NCI-H2107 treated with DMSO at 0.1 percent for 48 hours (cell line): Measurements from ENCODE around the gene C1QTNF9B.

Source experiments
- DNase-seq: peaks from one replicate; lab custom pipeline; 2025; ENCODE audit not compliant: unreplicated experiment; lab: John Stamatoyannopoulos, UW

C1QTNF9B gene

DNA sequence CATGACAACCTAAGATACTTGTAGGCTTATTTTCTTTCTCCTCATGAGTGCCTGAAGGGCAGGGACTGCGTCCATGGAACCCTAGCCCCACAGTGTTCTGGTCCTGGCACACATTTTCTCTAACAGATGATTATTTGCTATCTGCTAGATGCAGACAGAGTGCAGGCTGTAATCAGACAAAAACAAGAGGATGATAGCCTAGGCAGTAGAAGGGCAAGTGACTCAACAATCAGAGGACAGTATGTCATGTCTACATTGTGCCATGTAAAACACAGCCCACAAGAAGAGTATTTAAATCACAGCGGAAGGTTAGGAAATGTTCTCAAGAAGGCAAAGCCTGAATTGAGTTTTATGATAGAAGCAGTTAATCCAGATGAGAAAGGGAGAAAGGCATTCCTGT is 37.4 kb downstream of the C1QTNF9B start:
- DNase-seq, result no peak

DNA sequence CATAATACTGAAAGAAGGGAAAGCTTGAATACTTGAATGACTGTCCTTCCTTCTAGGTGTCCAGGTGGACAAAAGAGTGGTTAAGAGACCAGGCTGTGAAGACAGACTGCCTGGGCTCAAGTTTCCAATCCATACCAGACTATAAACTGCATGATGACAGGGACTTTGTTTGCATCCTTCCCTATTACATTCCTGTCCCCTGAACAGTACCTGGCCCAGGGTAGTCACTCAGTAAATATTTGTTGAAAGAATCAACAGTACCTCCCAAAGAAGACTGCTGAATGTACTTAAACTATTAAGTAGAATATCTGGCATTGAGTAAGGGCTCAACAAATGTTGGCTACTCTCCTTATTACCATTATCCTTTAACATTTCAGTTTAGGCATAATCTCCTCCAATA is 37.8 kb downstream of the C1QTNF9B start:
- no peak for DNase-seq

- no peak for DNase-seq
Measured at GRCh38 chr13:23858546-23858945, 38.8 kb downstream of the C1QTNF9B start.

DNA sequence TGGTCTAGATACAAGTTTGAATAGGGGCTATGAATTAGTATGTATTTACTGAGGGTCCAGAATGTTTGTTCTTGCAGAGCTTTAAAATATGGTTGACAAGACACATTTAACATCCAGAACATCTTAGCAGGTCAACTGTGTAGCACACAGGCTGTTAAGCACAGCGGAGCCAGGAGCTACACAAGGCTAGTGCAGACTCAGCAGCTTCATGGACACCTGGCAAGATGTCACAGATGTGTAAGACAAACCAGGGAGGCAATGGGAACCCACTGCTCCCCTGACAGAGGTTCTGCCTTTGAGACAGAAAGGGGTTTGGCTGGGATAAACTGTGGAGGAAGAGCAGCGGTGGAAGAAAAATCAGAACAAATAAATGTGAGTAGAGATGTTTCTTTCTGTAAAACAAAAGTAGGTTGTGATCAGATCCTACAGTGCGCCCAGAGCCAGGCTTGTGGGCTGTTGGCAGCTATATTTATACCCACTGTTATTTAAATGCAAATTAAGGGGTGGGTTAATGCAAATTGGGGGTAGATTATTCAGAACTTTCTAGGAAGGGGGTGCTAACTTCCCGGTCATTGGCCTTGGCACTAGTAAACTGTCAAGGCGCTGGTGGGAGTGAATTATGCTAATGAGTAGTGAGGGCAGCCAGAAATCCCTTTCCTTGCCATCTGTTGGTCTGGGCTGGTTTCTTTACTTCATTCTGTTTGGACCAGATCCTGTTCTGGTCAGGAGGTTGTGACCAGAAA is 41.1 kb downstream of the C1QTNF9B start:
- no peak for DNase-seq

GRCh38 chr13:23855360-23855759 is 41.9 kb downstream of the C1QTNF9B start:
- DNase-seq, result no peak

DNA sequence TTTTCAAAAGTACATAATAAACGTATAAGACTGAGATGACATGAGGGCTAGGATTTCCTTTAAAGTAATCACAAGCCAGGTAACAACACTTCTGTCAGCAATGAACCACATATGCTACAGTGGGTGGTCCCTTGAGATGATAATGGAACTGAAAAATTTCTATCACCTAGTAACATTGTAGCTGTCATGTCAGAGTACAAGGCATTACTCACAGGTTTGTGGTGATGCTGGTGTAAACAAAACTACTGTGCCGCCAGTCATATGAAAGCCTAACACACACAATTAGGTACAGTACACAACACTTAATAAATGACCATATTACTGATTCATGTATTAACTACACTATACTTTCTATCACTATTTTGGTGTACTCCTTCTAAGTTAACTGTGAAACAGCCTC is 45.0 kb downstream of the C1QTNF9B start:
- DNase-seq, result no peak

GRCh38 chr13:23851106-23851505 is 46.2 kb downstream of the C1QTNF9B start:
- DNase-seq, result no peak

- no peak for DNase-seq
Measured at GRCh38 chr13:23850134-23850533, 47.2 kb downstream of the C1QTNF9B start.

DNA sequence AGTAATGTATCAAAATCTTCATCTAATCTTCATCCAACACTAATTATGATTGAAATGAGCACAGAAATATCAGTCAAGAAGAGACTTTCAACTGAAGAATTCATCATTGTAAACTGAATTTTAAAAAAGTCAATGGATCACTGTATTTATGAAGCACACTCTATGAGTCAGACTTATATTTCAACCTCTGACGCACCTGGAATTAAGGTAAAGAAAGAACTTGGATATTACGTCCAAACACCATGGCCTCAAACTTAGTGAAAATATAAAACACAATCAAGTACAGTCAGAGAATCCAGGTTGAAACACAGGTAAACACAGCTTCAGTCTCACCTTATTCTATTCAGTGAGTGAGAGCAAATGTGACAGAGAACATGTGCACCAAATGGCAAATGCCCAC is 47.6 kb downstream of the C1QTNF9B start:
- DNase-seq, result no peak

DNA sequence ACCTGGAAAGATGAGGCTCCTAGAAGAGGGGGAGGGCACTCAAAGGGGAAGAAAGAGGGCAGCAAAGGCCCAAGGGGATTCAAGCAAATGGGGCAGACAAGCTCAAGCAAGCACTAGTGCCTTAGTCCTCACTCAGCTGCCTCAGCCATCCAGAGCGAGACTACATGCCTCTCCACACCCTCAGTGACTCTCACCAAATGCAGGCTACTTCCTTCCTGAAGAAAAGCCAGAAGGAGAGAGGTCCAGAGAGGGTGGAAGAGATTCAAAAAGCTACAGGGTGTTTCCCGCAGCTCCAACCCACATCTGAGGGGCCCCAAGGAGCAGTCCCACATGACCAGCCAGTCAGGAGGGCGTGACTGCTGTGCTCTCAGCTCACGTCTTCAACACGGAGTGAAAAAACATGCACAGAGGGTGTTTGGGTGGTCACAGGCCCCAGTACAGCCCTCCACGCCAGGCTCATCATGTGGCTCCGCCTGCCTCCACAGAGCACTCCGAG is 48.6 kb downstream of the C1QTNF9B start:
- no peak for DNase-seq

GRCh38 chr13:23848019-23848418 is 49.3 kb downstream of the C1QTNF9B start:
- no peak for DNase-seq

DNA sequence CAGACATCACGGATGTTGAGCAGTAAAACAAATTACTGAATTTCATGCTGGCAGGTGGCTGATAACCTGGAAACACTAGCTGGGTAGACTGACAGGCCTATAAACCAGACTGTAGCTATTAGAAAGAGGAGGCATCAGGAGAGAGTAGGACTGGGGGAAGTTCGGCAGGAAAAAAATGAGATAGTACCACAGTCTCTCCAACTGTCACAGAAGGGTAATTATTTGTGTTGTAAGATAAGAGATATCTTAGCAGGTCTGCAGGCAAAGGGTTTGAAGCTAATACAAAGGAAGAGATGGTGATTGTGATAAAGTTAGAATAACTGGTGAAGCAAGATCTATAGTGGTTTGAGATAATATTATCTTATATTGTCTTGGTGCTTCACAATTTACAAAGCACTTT is 49.8 kb downstream of the C1QTNF9B start:
- DNase-seq, result no peak

- no peak for DNase-seq
Measured at GRCh38 chr13:23845105-23845725, 52.1 kb downstream of the C1QTNF9B start.

DNA sequence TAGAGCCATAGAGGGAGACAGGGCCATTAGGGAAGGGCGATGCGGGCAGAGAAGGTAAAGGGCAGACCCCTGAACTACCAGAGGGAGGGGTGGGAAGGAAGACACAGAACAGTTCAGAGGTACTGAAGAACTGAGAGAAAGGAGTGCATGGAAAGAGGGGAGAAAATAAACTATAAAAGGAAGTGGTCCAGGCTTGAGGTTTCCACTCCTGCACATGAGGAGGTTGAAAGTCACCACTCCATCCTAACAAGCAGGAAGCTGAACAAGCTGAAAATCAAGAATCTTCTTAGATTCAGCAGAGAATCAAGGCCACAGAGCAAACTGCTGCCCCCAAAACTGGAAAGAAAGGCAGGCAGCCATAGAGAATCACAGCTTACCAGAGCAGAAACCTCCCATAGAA is 53.2 kb downstream of the C1QTNF9B start:
- DNase-seq, result no peak

- no peak for DNase-seq
Measured at GRCh38 chr13:23843436-23843835, 53.9 kb downstream of the C1QTNF9B start.

DNA sequence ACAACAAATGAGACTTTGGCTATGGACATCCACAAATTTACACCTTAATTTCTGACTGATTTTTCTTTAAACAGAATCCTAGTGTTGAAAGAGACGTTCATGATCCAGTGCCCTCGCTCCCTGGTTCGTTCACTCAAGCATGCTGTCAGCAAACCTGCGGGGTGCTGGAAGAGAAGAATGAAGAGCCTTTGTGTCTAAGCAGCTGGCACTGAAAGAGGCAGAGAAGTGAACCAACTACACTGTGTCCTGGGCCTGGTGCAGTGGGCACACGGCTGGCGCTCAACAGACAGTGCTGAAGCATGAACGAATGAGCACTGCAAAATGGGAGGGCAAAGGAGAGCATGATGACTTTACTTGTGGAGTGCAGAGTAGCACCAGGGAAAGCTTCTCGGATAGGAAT is 54.9 kb downstream of the C1QTNF9B start:
- DNase-seq, result no peak
